ENCODE data around the gene CCDC12.

CCDC12 gene

GRCh38 chr3:46897829-46898320, 78.7 kb downstream of the CCDC12 start:
- no peak overlapping the region for H3K4me3 ChIP-seq (ENCODE audit: low read depth in 1 of 2, low read length in 1 of 2)
- peaks cover 0 to 6% of the 10 kb centered on the region in 2 experiments for H3K4me1 ChIP-seq (ENCODE audit: control insufficient read depth in 1 of 2, insufficient read depth in 1 of 2, low read depth in 1 of 2, low read length in 1 of 2)
- H3K27ac ChIP-seq: no peak overlapping the region
- H3K27me3 ChIP-seq: peaks cover 72% of the 10 kb centered on the region
- no peaks in the 10 kb centered on the region for H3K36me3 ChIP-seq
- TF ChIP-seq CTCF (IDR thresholded peaks at IDR 0.05): no peak
- no peaks in the 10 kb centered on the region for H3K9me3 ChIP-seq

DNA sequence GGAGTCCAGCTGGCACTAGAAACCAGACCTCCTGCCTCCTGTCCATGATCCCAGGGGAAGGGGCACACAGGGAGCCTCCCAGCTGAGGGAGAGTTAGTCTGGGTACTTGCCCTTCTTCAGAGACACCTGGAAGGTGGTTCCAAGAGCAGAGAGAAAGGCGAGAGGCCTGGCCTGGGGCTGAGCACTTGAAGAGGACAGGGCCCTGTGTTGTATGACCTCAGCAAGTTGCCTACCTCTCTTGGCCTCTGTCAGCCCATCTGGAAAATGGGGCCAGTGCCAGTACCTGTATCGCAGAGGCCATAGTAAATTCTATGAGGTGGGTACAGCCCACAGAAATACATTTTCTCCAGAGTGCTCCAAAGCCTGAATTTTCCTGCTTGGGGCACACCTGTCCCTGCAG, 79.5 kb downstream of the CCDC12 start:
- H3K27me3 ChIP-seq: peaks cover 81% of the 10 kb centered on the region
- no peak for TF ChIP-seq CTCF (IDR thresholded peaks at IDR 0.05)
- no peak overlapping the region for H3K27ac ChIP-seq
- no peaks in the 10 kb centered on the region for H3K9me3 ChIP-seq
- H3K4me1 ChIP-seq (ENCODE audit: control insufficient read depth in 1 of 2, insufficient read depth in 1 of 2, low read depth in 1 of 2, low read length in 1 of 2): peaks cover 4 to 6% of the 10 kb centered on the region in 2 experiments
- H3K36me3 ChIP-seq: no peaks in the 10 kb centered on the region
- H3K4me3 ChIP-seq (ENCODE audit: low read depth in 1 of 2, low read length in 1 of 2): no peak overlapping the region

- TF ChIP-seq CTCF (IDR thresholded peaks at IDR 0.05): no peak
- no peaks in the 10 kb centered on the region for H3K36me3 ChIP-seq
- peaks cover 9 to 10% of the 10 kb centered on the region in 2 experiments for H3K4me1 ChIP-seq (ENCODE audit: control insufficient read depth in 1 of 2, insufficient read depth in 1 of 2, low read depth in 1 of 2, low read length in 1 of 2)
- no peaks in the 10 kb centered on the region for H3K9me3 ChIP-seq
- H3K4me3 ChIP-seq (ENCODE audit: low read depth in 1 of 2, low read length in 1 of 2): no peak overlapping the region
- H3K27me3 ChIP-seq: peaks cover 87% of the 10 kb centered on the region
- H3K27ac ChIP-seq: no peak overlapping the region
These were observed 80.2 kb downstream of the CCDC12 start for GRCh38 chr3:46896386-46896785.

DNA sequence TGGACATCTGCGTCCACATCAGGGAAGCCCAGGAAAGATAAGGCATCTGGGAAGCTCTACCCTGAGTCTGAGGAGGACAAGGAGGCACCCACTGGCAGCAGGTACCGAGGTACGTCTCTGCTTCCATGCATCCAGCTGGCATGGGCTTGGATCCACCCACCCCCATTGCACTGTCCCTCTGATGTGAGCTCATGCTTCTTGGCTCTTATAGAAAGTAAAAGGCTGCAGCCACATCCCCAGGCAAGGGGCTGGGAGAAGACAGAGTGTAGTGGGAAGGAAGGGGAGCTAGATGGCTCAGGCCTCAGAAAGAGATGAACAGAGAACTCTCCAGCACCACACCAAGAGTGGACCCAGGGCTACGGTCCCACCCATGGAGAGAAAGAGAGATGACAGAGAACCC, 80.8 kb downstream of the CCDC12 start:
- H3K27me3 ChIP-seq: peaks cover 93% of the 10 kb centered on the region
- no peaks in the 10 kb centered on the region for H3K36me3 ChIP-seq
- H3K4me3 ChIP-seq (ENCODE audit: low read depth in 1 of 2, low read length in 1 of 2): no peak overlapping the region
- H3K9me3 ChIP-seq: no peaks in the 10 kb centered on the region
- H3K4me1 ChIP-seq (ENCODE audit: control insufficient read depth in 1 of 2, insufficient read depth in 1 of 2, low read depth in 1 of 2, low read length in 1 of 2): peaks cover 9 to 10% of the 10 kb centered on the region in 2 experiments
- no peak for TF ChIP-seq CTCF (IDR thresholded peaks at IDR 0.05)
- no peak overlapping the region for H3K27ac ChIP-seq

- no peaks in the 10 kb centered on the region for H3K9me3 ChIP-seq
- H3K4me3 ChIP-seq (ENCODE audit: low read depth in 1 of 2, low read length in 1 of 2): no peak overlapping the region
- peaks cover 94% of the 10 kb centered on the region for H3K27me3 ChIP-seq
- H3K36me3 ChIP-seq: no peaks in the 10 kb centered on the region
- H3K4me1 ChIP-seq (ENCODE audit: control insufficient read depth in 1 of 2, insufficient read depth in 1 of 2, low read depth in 1 of 2, low read length in 1 of 2): peaks cover 9 to 10% of the 10 kb centered on the region in 2 experiments
- peak; percentile 27 for TF ChIP-seq CTCF (IDR thresholded peaks at IDR 0.05)
- H3K27ac ChIP-seq: no peak overlapping the region
These were observed 81.3 kb downstream of the CCDC12 start for GRCh38 chr3:46895204-46895660.
